GM23338 (cell line): Measurements from ENCODE around the gene FUT8. TPM values are rescaled to one million over a fixed set of nuclear protein-coding genes. Genes with fewer than 3 reads are reported as not detected.

Source experiments
- ATAC-seq: fragments of 200-7000 bp; cut with Tn5 transposase; 3 replicates; pipeline ENCODE4 v1.9.1; 2020
- DNase-seq: peaks from one replicate; pipeline ENCODE4 v3.0.0-alpha.2; 2015; ENCODE audit warnings: low spot score
- H2AFZ ChIP-seq: fragments of 200-600 bp; sonication (generic); 2 replicates; pipeline ENCODE4 v1.8.0; 2016; ENCODE audit warnings: antibody characterized with exemption, mild to moderate bottlenecking, moderate library complexity
- H3F3A ChIP-seq: fragments of 200-600 bp; sonication (generic); replicated peaks from 2 replicates; pipeline ENCODE4 v1.8.0; 2017; ENCODE audit warnings: antibody characterized with exemption, mixed run types, low read depth
- H3K27ac ChIP-seq: fragments of 200-600 bp; sonication (generic); 2 replicates; pipeline ENCODE4 v1.6.1; 2016; ENCODE audit warnings: low read depth
- H3K27me3 ChIP-seq: fragments of 200-600 bp; sonication (generic); 2 replicates; pipeline ENCODE4 v1.8.0; 2016; ENCODE audit warnings: mild to moderate bottlenecking, mixed run types, moderate library complexity; ENCODE audit not compliant: insufficient read depth
- H3K36me3 ChIP-seq: fragments of 200-600 bp; sonication (generic); 2 replicates; pipeline ENCODE4 v1.8.0; 2016; ENCODE audit warnings: mild to moderate bottlenecking; ENCODE audit not compliant: insufficient read depth
- H3K4me1 ChIP-seq: fragments of 200-600 bp; sonication (generic); 2 replicates; pipeline ENCODE4 v1.8.0; 2016; ENCODE audit warnings: mild to moderate bottlenecking, moderate library complexity; ENCODE audit not compliant: insufficient read depth
- H3K4me2 ChIP-seq: fragments of 200-600 bp; sonication (generic); 2 replicates; pipeline ENCODE4 v1.7.1; 2017; ENCODE audit warnings: mixed run types
- H3K4me3 ChIP-seq: fragments of 200-600 bp; sonication (generic); 2 replicates; pipeline ENCODE4 v1.6.1; 2016; ENCODE audit warnings: mixed run types
- H3K79me2 ChIP-seq: fragments of 200-600 bp; sonication (generic); replicated peaks from 2 replicates; pipeline ENCODE4 v1.8.0; 2017; ENCODE audit warnings: mild to moderate bottlenecking; ENCODE audit not compliant: insufficient read depth
- H3K9me2 ChIP-seq: fragments of 200-600 bp; sonication (generic); 2 replicates; pipeline ENCODE4 v1.8.0; 2017; ENCODE audit not compliant: insufficient read depth
- H4K20me1 ChIP-seq: fragments of 200-600 bp; sonication (generic); replicated peaks from 2 replicates; pipeline ENCODE4 v1.8.0; 2017; ENCODE audit warnings: mild to moderate bottlenecking; ENCODE audit not compliant: insufficient read depth
- H3K27ac Mint-ChIP-seq: 2 replicates; pipeline ENCODE4 v1.8.0; 2020; ENCODE audit warnings: inconsistent platforms, mild to moderate bottlenecking, moderate library complexity, mixed read lengths
- H3K27me3 Mint-ChIP-seq: 3 replicates; pipeline ENCODE4 v1.8.0; 2022; ENCODE audit warnings: low read depth, mild to moderate bottlenecking, moderate library complexity, mixed read lengths, inconsistent platforms; ENCODE audit not compliant: insufficient read depth, poor library complexity
- H3K36me3 Mint-ChIP-seq: 3 replicates; pipeline ENCODE4 v1.8.0; 2021; ENCODE audit warnings: low read depth, mild to moderate bottlenecking, inconsistent platforms, moderate library complexity, mixed read lengths
- H3K4me1 Mint-ChIP-seq: 3 replicates; pipeline ENCODE4 v1.8.0; 2020; ENCODE audit warnings: mild to moderate bottlenecking, inconsistent platforms, mixed read lengths
- H3K4me3 Mint-ChIP-seq: 3 replicates; pipeline ENCODE4 v1.8.0; 2021; ENCODE audit warnings: moderate library complexity, mild to moderate bottlenecking, inconsistent platforms, mixed read lengths
- H3K9me3 Mint-ChIP-seq: 3 replicates; pipeline ENCODE4 v1.8.0; 2020; ENCODE audit warnings: moderate library complexity, mild to moderate bottlenecking, inconsistent platforms, mixed read lengths
- CREB1 ChIP-seq: fragments of 250-450 bp; sonication (Bioruptor Pico); IDR thresholded peaks from 2 replicates; pipeline ENCODE4 v1.5.0; 2020; ENCODE audit warnings: low read depth, mild to moderate bottlenecking, moderate library complexity
- EZH2 ChIP-seq: fragments of 200-600 bp; sonication (generic); IDR thresholded peaks from one replicate; pipeline ENCODE4 v1.8.0; 2017; ENCODE audit warnings: antibody characterized with exemption, mild to moderate bottlenecking, low read depth; ENCODE audit not compliant: unreplicated experiment
- EZH2phosphoT487 ChIP-seq: fragments of 200-600 bp; sonication (generic); IDR thresholded peaks from one replicate; pipeline ENCODE4 v1.8.1; 2018; ENCODE audit warnings: antibody characterized with exemption; ENCODE audit not compliant: unreplicated experiment
- JUNB ChIP-seq: IDR thresholded peaks from one replicate; pipeline ENCODE4 v1.6.1; 2016; ENCODE audit warnings: antibody characterized with exemption; ENCODE audit not compliant: unreplicated experiment
- NANOG ChIP-seq: IDR thresholded peaks from 2 replicates; pipeline ENCODE4 v1.6.1; 2016; ENCODE audit warnings: antibody characterized with exemption, borderline replicate concordance
- POLR2AphosphoS5 ChIP-seq: IDR thresholded peaks from 2 replicates; pipeline ENCODE4 v1.6.1; 2016; ENCODE audit warnings: antibody characterized with exemption, low read depth
- REST ChIP-seq: IDR thresholded peaks from one replicate; pipeline ENCODE4 v1.6.1; 2018; ENCODE audit warnings: antibody characterized with exemption; ENCODE audit not compliant: unreplicated experiment
- STAT1 ChIP-seq: IDR thresholded peaks from one replicate; pipeline ENCODE4 v1.6.1; 2016; ENCODE audit warnings: antibody characterized with exemption; ENCODE audit not compliant: unreplicated experiment
- ZNF114 ChIP-seq: fragments of 250-450 bp; sonication (Bioruptor Pico); IDR thresholded peaks from 2 replicates; pipeline ENCODE4 v1.5.0; 2020; ENCODE audit warnings: mild to moderate bottlenecking, moderate library complexity
- ZNF331 ChIP-seq: fragments of 250-450 bp; sonication (Bioruptor Pico); IDR thresholded peaks from 2 replicates; pipeline ENCODE4 v1.5.0; 2020; ENCODE audit warnings: low read depth, mild to moderate bottlenecking, moderate library complexity
- ZNF462 ChIP-seq: fragments of 250-450 bp; sonication (Bioruptor Pico); IDR thresholded peaks from 2 replicates; pipeline ENCODE4 v1.5.0; 2020; ENCODE audit warnings: mild to moderate bottlenecking, moderate library complexity
- polyA plus RNA-seq: library from polyadenylated mRNA; unstranded; fragments of >200 nt; fragmentation: Nextera tagmentation; extraction: Ambion mirVana; gene quantifications from 2 replicates; pipeline ENCODE4 v1.2.1, GENCODE V29; 2016
- total RNA-seq: library from RNA; depleted of rRNA; stranded (reverse); fragments of >200 nt; shearing (Covaris generic); gene quantifications from 2 replicates; pipeline ENCODE4 v1.2.3, GENCODE V29; 2014
- TF ChIP-seq, protein P1 (sequence below): IDR thresholded peaks from 2 replicates; pipeline ENCODE4 v1.6.1; 2016; ENCODE audit warnings: antibody characterized with exemption
- TF ChIP-seq, protein P2 (sequence below), 2 experiments: fragments of 200-600 bp in 1 of 2; sonication (generic) in 1 of 2; conservative IDR thresholded peaks; 2 replicates each; pipeline versions ENCODE4 v1.5.1 to v1.6.1; 2016 to 2017; ENCODE audit warnings: antibody characterized with exemption in 2 of 2, low read depth in 2 of 2, mild to moderate bottlenecking in 2 of 2, moderate library complexity in 1 of 2

Gene FUT8
- total and polyA plus RNA-seq, 2 experiments from 2014 or later = 8.2 to 23.2 TPM

GRCh38 chr14:65444230-65444629, 31.7 kb downstream of the FUT8 start:
- Histone ChIP-seq H3K27ac (no peak overlapping the region), H3K27me3 (no peaks in the 10 kb centered on the region), H3F3A (no peaks in the 10 kb centered on the region), H3K36me3 (no peaks in the 10 kb centered on the region), H3K4me1 (peaks cover 8% of the 10 kb centered on the region), H3K9me2 (no peaks in the 10 kb centered on the region), H3K4me2 (no peak overlapping the region), H2AFZ (no peak overlapping the region), H3K79me2 (no peaks in the 10 kb centered on the region), H4K20me1 (no peaks in the 10 kb centered on the region), H3K4me3 (no peak overlapping the region)
- ATAC-seq (no peak), DNase-seq (no peak)
- Mint-ChIP-seq H3K9me3 (peaks cover 10% of the 10 kb centered on the region; the same call in 2 of the 3 replicates), H3K4me1 (peaks cover 10% of the 10 kb centered on the region), H3K27me3 (peaks cover 2% of the 10 kb centered on the region), H3K4me3 (no peak overlapping the region), H3K36me3 (peaks cover 10% of the 10 kb centered on the region; the same call in 2 of the 3 replicates), H3K27ac (no peak overlapping the region)
- TF ChIP-seq JUNB = no peak
- TF ChIP-seq REST = no peak
- TF ChIP-seq, protein P1, sequence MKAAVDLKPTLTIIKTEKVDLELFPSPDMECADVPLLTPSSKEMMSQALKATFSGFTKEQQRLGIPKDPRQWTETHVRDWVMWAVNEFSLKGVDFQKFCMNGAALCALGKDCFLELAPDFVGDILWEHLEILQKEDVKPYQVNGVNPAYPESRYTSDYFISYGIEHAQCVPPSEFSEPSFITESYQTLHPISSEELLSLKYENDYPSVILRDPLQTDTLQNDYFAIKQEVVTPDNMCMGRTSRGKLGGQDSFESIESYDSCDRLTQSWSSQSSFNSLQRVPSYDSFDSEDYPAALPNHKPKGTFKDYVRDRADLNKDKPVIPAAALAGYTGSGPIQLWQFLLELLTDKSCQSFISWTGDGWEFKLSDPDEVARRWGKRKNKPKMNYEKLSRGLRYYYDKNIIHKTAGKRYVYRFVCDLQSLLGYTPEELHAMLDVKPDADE = no peak
- no peak for TF ChIP-seq EZH2phosphoT487
- no peak for TF ChIP-seq NANOG
- TF ChIP-seq, protein P2, sequence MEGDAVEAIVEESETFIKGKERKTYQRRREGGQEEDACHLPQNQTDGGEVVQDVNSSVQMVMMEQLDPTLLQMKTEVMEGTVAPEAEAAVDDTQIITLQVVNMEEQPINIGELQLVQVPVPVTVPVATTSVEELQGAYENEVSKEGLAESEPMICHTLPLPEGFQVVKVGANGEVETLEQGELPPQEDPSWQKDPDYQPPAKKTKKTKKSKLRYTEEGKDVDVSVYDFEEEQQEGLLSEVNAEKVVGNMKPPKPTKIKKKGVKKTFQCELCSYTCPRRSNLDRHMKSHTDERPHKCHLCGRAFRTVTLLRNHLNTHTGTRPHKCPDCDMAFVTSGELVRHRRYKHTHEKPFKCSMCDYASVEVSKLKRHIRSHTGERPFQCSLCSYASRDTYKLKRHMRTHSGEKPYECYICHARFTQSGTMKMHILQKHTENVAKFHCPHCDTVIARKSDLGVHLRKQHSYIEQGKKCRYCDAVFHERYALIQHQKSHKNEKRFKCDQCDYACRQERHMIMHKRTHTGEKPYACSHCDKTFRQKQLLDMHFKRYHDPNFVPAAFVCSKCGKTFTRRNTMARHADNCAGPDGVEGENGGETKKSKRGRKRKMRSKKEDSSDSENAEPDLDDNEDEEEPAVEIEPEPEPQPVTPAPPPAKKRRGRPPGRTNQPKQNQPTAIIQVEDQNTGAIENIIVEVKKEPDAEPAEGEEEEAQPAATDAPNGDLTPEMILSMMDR (conservative IDR thresholded peaks at IDR 0.05; ENCODE audit: low read depth in 2 of 2) = no peak
- TF ChIP-seq ZNF331 (CRISPR knock-in tag) = no peak
- no peak for TF ChIP-seq POLR2AphosphoS5
- TF ChIP-seq ZNF462 (CRISPR knock-in tag) = no peak
- no peak for TF ChIP-seq CREB1 (CRISPR knock-in tag)
- TF ChIP-seq EZH2 = no peak
- TF ChIP-seq ZNF114 (CRISPR knock-in tag) = no peak
- no peak for TF ChIP-seq STAT1
